Measurements from ENCODE around the gene YOD1.

The YOD1 gene

DNA sequence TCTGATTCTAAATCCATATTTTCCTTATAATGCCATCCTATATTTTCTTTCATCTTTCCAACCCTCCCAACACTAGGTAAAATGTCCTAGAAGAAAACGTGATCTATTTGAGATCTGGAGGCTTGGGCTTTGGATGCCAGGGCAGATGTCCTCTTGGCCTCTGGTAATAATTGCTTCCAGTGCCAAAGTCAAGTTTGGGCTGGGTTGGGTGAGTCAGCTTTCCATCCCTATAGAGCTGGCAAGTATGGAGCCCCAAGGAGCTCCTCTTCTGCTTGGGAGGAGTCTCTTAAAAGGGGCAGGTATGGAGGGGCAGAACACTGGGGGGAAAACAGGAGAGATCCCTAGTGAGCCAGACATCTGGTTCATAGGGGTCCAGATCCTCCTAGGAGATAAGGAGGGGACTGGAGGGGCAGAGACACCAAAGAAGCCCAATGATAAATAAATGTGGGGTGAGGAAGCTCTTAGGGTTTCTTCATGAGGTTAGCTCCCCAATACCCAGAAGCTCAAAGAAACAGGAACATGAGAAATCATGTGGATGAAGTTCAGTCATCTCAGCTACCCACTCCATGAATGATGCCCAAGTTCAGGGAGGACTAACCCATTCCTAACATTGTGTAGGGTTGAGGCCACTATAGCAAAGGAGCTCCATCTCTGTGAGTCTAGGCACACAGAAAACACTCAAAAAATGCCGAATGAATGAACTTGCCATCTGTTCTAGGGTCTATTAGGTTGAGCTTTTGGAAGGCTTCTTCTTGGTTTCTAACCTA is 21.9 kb downstream of the YOD1 start:
- Histone ChIP-seq H3K9ac (ENCODE audit: low read length) (no peak overlapping the region), H3K4me3 (ENCODE audit: low read length) (no peak overlapping the region), H3K27me3 (ENCODE audit: low read depth, low read length) (peaks cover 77% of the 10 kb centered on the region), H3K79me2 (ENCODE audit: low read length) (no peaks in the 10 kb centered on the region), H3K36me3 (replicated peaks; ENCODE audit: low read depth, low read length) (no peaks in the 10 kb centered on the region), H4K20me1 (ENCODE audit: insufficient read depth, low read length) (no peaks in the 10 kb centered on the region), H3K9me3 (ENCODE audit: insufficient read depth, low read length) (no peaks in the 10 kb centered on the region), H3K27ac (ENCODE audit: low read length) (no peak overlapping the region), H3K4me2 (ENCODE audit: low read length) (no peak overlapping the region), H3K4me1 (ENCODE audit: low read length) (peaks cover 7% of the 10 kb centered on the region; the same call in 1 of the 2 replicates), H2AFZ (ENCODE audit: low read depth, low read length) (no peak overlapping the region)
- TF ChIP-seq, protein P1, sequence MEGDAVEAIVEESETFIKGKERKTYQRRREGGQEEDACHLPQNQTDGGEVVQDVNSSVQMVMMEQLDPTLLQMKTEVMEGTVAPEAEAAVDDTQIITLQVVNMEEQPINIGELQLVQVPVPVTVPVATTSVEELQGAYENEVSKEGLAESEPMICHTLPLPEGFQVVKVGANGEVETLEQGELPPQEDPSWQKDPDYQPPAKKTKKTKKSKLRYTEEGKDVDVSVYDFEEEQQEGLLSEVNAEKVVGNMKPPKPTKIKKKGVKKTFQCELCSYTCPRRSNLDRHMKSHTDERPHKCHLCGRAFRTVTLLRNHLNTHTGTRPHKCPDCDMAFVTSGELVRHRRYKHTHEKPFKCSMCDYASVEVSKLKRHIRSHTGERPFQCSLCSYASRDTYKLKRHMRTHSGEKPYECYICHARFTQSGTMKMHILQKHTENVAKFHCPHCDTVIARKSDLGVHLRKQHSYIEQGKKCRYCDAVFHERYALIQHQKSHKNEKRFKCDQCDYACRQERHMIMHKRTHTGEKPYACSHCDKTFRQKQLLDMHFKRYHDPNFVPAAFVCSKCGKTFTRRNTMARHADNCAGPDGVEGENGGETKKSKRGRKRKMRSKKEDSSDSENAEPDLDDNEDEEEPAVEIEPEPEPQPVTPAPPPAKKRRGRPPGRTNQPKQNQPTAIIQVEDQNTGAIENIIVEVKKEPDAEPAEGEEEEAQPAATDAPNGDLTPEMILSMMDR (IDR thresholded peaks at IDR 0.05; ENCODE audit: low read depth, low read length) = no peak
- TF ChIP-seq EZH2phosphoT487 (IDR thresholded peaks at IDR 0.05; ENCODE audit: low read depth) = no peak

DNA sequence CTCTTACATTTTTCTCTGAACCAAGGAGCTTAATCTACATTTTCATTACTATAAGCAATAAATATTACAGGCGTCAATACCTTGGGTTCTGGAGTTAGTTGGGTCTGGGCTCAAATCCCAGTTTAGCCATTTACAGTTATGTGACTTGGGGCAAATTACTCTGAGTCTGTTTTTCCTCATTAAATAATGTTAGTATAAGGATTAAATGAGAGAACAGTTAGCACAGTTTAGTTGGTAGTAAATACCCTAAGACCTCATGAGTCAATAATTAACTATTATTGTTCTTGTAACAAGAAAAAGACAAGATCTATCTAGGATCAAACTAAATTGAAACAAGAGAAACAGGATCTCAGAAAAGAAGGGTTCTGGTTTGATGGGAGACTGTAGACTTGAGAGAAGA is 23.1 kb downstream of the YOD1 start:
- no peaks in the 10 kb centered on the region for H3K79me2 ChIP-seq (ENCODE audit: low read length)
- H3K9ac ChIP-seq (ENCODE audit: low read length) = no peak overlapping the region
- peaks cover 4% of the 10 kb centered on the region; the same call in 1 of the 2 replicates for H3K4me1 ChIP-seq (ENCODE audit: low read length)
- no peak overlapping the region for H3K4me2 ChIP-seq (ENCODE audit: low read length)
- H3K36me3 ChIP-seq (replicated peaks; ENCODE audit: low read depth, low read length) = no peaks in the 10 kb centered on the region
- H2AFZ ChIP-seq (ENCODE audit: low read depth, low read length) = no peak overlapping the region
- TF ChIP-seq EZH2phosphoT487 (IDR thresholded peaks at IDR 0.05; ENCODE audit: low read depth) = no peak
- TF ChIP-seq, protein P1 (IDR thresholded peaks at IDR 0.05; ENCODE audit: low read depth, low read length) = no peak
- H3K4me3 ChIP-seq (ENCODE audit: low read length) = no peak overlapping the region
- no peaks in the 10 kb centered on the region for H3K9me3 ChIP-seq (ENCODE audit: insufficient read depth, low read length)
- no peak overlapping the region for H3K27ac ChIP-seq (ENCODE audit: low read length)
- H4K20me1 ChIP-seq (ENCODE audit: insufficient read depth, low read length) = no peaks in the 10 kb centered on the region
- H3K27me3 ChIP-seq (ENCODE audit: low read depth, low read length) = peaks cover 67% of the 10 kb centered on the region

- Histone ChIP-seq H3K4me1 (ENCODE audit: low read length) (peaks cover 4% of the 10 kb centered on the region; the same call in 1 of the 2 replicates), H3K36me3 (replicated peaks; ENCODE audit: low read depth, low read length) (no peaks in the 10 kb centered on the region), H3K27ac (ENCODE audit: low read length) (no peak overlapping the region), H2AFZ (ENCODE audit: low read depth, low read length) (no peak overlapping the region), H3K27me3 (ENCODE audit: low read depth, low read length) (peaks cover 61% of the 10 kb centered on the region), H3K79me2 (ENCODE audit: low read length) (no peaks in the 10 kb centered on the region), H4K20me1 (ENCODE audit: insufficient read depth, low read length) (no peaks in the 10 kb centered on the region), H3K9me3 (ENCODE audit: insufficient read depth, low read length) (no peaks in the 10 kb centered on the region), H3K9ac (ENCODE audit: low read length) (no peak overlapping the region), H3K4me2 (ENCODE audit: low read length) (no peak overlapping the region), H3K4me3 (ENCODE audit: low read length) (no peak overlapping the region)
- TF ChIP-seq EZH2phosphoT487 (IDR thresholded peaks at IDR 0.05; ENCODE audit: low read depth) = no peak
- TF ChIP-seq, protein P1 (IDR thresholded peaks at IDR 0.05; ENCODE audit: low read depth, low read length) = no peak
Observed at GRCh38 chr1:207027206-207027777, 23.7 kb downstream of the YOD1 start.

GRCh38 chr1:207026104-207026534 is 24.9 kb downstream of the YOD1 start:
- peaks cover 4% of the 10 kb centered on the region; the same call in 1 of the 2 replicates for H3K4me1 ChIP-seq (ENCODE audit: low read length)
- no peak for TF ChIP-seq EZH2phosphoT487 (IDR thresholded peaks at IDR 0.05; ENCODE audit: low read depth)
- TF ChIP-seq, protein P1 (IDR thresholded peaks at IDR 0.05; ENCODE audit: low read depth, low read length) = no peak
- H3K9me3 ChIP-seq (ENCODE audit: insufficient read depth, low read length) = no peaks in the 10 kb centered on the region
- H3K9ac ChIP-seq (ENCODE audit: low read length) = no peak overlapping the region
- no peak overlapping the region for H3K4me3 ChIP-seq (ENCODE audit: low read length)
- H3K36me3 ChIP-seq (replicated peaks; ENCODE audit: low read depth, low read length) = no peaks in the 10 kb centered on the region
- no peaks in the 10 kb centered on the region for H4K20me1 ChIP-seq (ENCODE audit: insufficient read depth, low read length)
- no peak overlapping the region for H3K4me2 ChIP-seq (ENCODE audit: low read length)
- H3K79me2 ChIP-seq (ENCODE audit: low read length) = no peaks in the 10 kb centered on the region
- no peak overlapping the region for H3K27ac ChIP-seq (ENCODE audit: low read length)
- peaks cover 55% of the 10 kb centered on the region for H3K27me3 ChIP-seq (ENCODE audit: low read depth, low read length)
- no peak overlapping the region for H2AFZ ChIP-seq (ENCODE audit: low read depth, low read length)

Data from OCI-LY3 (cell line).